Stimulated activated CD8-positive, alpha-beta memory T cell treated with anti-CD3 and anti-CD28 coated beads, Interleukin-12 subunit alpha, Interleukin-12 subunit beta, amount 100 ng/mL, for 1 hour (primary cell): ENCODE results near the gene NGLY1.

Source experiments
- DNase-seq: peaks from one replicate; pipeline ENCODE4 v3.0.0-alpha.2; 2020; ENCODE audit warnings: low read depth

NGLY1 gene

DNA sequence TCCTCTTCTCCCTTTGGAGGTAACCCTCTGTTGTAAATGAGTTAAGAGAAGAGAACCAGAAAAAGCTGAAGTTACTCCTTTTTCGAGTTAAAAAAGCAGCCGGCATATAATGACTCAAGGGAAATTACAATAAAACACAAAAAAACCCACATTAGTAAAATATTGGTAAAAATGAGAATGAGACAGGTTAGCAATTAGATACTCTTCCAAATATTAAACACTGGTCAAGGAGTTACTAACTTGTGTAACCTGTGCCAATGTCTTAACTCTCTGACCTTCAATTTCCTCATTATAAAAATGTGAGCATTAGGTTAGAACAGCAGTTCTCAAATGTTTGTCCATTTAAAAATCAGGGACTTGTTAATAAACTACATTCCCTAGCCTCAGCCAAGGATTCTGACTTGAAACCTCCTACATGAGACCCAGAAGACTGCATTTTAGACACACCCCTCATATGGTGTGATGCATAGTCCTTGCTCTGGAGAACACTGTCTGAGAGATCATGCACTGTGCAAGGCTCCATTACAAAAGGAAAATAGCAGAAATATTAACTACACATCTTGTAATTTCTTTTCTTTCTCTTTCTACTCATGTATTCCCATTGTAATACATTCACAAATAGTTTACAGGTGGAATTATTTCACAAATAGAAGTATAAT is 75.8 kb downstream of the NGLY1 start:
- no peak for DNase-seq

DNA sequence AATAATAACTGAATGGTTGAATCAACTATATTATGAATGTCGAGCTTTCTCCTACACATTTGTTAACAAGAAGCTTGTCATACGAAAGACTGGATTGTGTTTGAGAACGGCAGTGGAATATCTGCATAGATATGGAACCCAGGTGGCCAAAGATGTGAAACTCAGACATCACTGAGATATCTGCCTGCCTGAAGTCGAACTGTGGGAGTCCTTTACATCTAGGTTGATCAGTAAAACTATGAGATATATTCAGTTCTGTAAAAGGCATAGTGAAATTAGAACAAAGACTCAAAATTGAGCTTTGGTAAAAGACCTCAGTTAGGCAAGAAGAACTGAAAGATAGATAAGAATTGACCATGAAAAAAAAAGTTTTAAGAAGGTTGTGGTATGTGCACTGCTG is 77.0 kb downstream of the NGLY1 start:
- DNase-seq = no peak

DNA sequence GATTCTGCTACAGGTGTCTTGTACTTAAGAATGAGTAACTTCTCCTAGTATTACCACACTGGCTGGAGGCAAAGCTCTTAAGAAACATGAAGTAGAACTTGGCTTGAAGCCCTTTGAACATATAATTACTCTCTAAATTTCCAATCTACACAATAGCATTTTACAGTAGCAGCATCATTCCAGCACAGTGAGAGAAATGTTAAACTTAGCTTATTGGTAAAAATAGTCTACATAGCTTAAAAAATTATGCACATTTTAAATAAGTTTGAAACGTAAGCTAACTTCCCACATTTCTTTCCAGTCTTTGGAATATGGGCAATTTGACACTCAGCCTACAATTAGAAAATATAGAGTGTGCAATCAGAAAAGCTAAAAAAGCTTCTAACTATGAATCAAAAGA is 85.7 kb downstream of the NGLY1 start:
- DNase-seq = no peak

DNA sequence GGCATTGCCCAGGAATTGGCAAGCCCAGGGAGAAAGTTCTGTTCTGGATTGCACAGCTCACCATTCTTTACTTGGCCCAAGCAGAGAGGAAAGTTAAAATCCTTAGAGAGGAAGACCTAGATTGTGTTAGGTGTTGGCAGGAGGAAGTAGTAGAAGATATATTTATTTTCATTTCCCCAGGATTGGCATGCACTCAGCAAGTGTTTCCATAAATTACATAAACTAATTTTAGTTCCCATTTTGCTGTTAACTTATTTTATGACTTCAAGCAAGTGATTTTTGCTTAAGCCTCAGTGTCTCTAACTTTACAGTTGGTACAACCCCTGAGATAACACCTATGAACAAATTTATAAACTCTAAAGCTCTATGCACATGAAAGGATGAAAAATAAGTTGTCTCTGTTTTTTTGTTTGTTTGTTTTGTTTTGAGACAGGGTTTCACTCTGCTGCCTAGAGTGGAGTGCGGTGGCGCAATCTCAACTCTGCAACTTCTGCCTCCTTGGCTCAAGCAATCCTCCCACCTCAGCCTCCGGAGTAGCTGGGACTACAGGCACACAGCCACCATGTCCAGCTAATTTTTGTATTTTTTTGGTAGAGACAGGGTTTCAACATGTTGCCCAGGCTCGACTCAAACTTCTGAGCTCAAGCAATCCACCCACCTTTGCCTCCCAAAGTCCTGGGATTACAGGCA is 87.4 kb downstream of the NGLY1 start:
- DNase-seq = no peak

DNA sequence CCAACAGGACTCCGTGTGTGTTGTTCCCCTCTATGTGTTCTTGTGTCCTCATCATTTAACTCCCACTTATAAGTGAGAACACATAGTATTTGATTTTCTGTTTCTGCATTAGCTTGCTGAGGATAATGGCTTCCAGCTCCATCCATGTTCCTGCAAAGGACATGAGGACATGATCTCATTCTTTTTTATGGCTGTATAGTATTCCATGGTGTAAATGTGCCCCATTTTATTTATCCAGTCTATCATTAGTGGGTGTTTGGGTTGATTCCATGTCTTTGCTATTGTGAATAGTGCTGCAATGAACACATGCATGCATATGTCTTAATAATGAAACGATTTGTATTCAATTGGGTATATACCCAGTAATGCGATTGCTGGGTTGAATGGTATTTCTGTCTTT is 90.0 kb downstream of the NGLY1 start:
- no peak for DNase-seq

DNA sequence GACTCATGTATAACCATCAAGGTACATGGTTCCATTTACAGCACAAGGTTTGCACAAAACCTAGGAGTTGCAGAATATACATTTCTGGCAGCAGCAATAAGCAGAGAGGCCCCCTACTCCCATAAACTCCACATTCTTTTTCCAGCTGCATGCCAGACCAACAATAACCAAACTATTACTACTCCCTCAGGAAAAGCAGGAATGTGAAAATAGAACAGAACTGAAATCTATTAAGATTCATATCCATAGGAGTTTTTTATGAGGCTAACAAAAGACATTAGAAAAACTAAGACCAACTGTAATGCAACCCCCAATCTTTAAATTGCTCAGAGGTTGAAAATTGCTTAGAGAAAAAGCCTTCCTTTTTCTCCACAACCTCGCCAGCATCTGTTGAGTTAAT is 90.9 kb downstream of the NGLY1 start:
- no peak for DNase-seq

DNA sequence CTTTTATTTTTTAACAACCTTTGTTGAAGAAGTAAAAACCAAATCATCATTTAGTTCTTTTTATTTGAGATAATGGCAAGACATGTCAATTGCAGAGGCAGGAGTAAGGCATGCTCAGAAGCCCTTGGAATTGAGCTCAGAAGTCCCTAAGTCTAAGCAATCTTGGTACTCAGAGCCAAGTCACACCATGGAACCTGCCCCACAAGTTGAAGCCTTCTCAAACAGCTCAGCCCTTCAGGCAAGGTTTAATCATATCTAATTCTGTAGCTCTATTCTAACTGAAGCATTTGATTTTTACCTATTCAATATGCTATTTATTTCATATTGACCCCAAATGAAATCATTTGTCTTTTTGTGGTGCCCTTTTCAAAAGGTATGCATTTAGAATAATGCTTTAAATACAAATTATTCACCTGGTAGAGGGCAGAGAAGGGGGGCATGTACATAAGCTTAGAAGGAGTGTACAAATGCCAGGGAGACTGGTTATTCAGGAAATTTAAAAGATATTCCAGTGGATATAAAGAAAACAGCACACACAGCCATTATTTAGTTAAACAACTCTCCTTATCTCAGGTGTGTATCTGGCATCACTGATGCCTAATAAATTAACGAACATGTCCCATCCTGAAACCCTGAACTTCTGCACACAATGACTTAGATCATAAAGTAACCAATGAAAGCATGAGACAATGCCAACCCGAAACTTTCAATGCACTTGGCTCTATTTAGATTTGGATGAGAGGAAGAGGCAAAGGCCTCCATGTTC is 92.3 kb downstream of the NGLY1 start:
- DNase-seq = no peak

DNA sequence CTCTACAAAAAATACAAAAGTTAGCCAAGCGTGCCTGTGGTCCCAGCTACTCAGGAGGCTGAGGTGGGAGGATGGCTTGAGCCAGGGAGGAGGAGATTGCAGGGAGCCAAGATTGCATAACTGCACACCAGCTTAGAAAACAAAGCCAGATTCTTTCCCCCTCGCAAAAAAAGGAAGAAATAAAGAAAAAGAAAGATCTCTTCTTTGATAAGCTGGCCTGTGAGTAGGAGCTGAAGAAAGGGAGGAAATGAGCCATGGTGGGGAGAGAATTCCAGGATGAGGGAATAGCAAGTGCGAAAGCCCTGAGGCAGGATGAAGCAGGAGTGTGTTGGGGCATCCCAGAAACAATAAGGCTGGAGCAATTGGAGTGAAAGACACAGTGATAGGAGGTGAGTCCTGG is 94.0 kb downstream of the NGLY1 start:
- no peak for DNase-seq

DNA sequence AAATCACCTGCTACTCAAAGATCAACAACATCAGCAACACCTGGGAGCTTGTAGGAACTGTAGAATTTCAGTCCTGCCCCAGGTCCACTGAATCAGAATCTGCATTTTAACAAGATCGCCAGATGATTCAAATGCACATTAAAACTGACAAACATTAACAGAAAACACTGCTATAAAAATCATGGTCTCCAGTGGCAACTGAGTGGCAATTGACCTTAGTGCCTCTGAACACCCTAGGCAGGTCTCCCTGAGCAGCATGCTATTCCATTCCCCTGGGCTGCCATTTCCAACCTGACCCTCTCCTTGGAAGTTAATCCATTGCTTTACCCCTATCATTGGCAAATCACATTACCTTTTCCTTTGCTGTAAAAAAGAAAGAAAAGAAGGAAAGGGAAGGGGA is 95.5 kb downstream of the NGLY1 start:
- DNase-seq = no peak

DNA sequence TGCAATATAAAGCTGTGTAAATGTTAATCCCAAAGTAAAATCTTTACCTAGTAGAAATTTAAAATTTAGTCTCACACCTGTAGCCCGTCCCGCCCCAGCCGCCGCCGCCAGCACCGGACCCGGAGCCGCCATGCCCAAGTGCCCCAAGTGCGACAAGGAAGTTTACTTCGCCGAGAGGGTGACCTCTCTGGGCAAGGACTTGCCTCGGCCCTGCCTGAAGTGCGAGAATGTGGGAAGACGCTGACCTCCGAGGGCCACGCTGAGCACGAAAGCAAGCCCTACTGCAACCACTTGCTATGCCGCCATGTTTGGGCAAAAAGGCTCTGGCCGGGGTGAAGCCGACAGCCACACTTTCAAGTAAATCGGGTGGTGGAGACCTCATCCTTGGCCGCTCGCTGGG is 96.5 kb downstream of the NGLY1 start:
- DNase-seq = no peak

DNA sequence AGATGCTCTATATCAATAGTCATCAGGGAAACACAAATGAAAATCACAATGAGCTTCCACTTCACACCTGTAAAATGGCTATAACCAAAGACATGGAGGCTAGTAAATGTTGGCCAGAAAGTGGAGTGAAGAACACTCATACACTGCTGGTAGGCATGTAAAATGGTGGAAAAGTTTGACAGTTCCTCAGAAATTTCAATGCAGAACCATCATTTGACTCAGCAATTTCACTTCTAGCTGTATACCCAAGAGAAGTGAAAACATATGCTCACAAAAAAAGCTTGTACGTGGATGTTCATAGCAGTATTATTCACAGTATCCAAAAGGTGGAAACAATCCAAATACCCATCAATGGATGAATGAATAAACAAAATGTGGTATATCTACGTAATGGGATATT is 99.4 kb downstream of the NGLY1 start:
- no peak for DNase-seq

DNA sequence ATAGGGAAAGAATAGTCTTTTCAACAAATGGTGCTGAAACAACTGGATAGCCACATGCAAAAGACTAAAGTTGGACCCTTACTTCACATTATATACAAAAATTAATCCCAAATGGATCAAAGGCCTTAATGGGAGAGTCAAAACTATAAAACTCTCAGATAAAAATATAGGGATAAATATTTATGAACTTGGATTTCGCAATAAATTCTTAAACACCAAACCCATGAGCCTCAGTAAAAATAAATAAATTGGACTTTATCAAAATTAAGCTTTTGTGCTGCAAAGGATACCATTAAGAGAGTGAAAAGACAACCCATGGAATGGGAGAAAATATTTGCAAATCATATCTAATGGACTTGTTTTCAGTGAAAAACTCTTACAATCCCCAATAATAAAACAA is 99.8 kb downstream of the NGLY1 start:
- no peak for DNase-seq

DNA sequence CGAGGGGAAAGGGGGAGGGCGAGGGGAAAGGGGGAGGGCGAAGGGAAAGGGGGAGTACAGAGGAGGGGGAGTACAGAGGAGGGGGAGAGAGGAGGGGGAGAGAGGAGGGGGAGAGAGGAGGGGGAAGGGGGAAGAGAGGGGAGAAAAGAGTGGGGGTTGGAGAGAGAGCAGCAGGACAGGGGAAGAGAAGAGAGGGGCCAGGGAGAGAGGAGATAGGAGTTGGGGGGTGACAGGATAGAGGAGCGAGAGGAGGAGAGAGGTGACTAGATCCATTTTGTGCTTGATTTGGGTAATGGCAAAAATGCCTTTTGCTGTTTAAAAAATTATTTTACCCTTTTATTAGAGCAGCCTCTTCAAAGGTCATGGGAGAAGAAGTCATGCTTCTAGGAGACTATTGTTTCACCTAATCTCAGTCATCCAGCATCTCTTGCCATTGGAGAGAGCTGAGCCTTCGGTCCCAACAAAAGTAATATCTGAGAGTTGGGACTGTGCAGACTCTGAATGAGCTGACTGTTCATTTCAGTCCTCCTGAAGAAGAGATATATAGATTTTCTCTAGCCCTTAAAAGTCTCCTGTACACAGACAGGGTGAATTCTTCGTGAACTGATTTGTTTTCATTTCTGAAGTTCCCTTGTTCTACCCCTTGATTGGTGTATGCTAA is 103.5 kb downstream of the NGLY1 start:
- DNase-seq = no peak

DNA sequence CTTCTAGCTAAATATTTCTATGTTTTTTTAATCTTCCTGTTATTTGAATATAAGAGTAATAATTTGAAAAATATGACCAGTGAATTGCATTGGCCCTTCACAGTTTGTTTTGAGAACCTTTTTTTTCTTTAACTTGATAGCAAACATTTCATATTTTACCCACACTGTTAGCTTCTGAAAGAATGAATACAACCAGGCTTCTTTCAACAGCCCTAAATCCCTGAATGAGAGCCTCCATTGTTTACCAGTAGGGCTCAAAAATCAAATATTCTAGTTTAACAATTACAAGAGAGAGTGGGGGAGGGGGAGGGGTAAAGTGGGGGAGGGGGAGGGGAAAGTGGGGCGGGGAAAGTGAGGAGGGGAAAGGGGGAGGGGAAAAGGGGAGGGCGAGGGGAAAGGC is 104.1 kb downstream of the NGLY1 start:
- no peak for DNase-seq

DNA sequence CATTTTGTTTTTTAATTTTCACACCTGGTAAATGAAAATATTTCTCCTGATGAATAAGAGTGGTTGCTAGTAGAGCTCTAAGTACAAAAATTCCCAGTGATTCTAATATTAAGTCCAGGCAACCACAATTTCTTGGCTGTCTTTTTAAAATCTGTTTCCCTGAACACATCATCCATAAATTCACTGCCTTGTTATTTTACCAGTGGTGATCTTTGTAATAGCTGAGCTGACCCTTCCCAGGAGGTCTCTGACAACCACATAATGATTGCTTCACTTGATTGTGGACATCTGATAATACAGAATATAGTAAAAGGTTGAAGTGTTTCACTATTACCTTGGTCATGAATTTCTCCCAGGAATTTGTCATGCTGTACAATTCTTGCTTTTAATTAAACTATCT is 104.7 kb downstream of the NGLY1 start:
- DNase-seq = no peak

DNA sequence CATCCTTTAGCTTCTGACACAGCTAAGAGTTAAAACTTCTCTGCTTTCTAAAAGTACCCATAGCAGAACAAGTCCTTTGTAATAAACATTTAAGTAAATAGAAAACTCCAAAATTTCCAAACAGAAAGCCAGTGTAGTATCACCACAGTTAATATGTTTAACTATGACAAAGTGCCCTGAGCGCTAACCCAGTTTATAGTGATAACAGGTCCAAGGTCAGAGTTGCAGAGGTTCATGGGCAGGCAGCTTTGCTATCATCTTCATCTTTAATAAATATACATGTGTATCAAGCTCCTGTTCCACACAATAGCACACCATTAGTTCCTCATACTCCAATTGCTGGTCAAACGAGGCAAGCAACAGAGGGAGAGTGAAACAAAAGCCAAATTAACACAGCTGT is 106.1 kb downstream of the NGLY1 start:
- no peak for DNase-seq

DNA sequence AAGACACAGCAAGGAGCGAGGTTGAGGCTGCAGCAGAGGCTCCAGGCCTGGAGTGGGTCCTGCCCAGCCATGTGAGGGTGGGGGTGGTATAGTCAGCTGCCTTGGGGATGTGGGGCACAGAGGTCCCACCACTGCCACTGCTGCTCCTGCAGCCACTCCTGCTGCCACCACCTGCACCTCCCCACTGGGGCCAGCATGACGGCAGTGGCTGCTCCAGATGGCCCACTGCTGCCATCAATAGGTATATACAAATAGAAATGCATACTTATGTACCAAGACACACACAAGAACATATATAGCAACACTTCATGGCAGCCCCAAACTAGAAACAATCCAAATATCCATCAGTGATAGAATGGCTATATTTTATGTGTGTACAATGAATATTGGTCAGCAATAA is 108.6 kb downstream of the NGLY1 start:
- DNase-seq = no peak

DNA sequence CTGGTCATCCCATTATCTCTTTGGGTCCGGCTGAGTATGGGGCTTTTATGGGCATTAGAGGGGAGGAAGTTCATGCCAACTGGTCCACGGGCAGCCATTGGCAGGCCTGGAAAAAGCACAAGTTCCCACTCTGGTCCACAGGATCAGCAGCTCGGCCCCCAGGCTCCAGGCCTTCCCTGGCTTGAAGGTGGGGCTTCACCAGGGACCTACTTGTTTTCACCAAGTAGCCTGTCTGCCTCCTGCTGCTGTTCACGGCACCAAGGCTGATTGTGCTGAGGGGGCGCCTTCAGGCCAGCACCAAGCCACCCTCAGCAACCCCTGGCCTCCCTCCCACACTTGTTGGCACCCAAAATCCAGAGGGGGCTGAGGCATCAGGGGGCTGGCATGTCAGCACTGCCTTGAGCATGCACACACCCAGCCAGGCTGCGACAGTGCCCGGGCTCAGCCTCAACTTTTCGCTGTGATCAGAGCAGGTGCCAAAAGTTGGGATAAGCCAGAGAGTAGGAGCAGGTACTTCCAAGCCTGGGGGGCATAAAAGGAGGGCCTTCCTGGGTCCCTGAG is 109.4 kb downstream of the NGLY1 start:
- DNase-seq = no peak
